ENCODE measurements around the gene CENPV.

- TF ChIP-seq SMAD1 (IDR thresholded peaks at IDR 0.05; ENCODE audit: low read depth, partially characterized antibody), result no peak
- TF ChIP-seq FOXM1 (IDR thresholded peaks at IDR 0.05; ENCODE audit: low read depth, low read length), result no peak
- TF ChIP-seq, protein P1, sequence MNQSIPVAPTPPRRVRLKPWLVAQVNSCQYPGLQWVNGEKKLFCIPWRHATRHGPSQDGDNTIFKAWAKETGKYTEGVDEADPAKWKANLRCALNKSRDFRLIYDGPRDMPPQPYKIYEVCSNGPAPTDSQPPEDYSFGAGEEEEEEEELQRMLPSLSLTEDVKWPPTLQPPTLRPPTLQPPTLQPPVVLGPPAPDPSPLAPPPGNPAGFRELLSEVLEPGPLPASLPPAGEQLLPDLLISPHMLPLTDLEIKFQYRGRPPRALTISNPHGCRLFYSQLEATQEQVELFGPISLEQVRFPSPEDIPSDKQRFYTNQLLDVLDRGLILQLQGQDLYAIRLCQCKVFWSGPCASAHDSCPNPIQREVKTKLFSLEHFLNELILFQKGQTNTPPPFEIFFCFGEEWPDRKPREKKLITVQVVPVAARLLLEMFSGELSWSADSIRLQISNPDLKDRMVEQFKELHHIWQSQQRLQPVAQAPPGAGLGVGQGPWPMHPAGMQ (IDR thresholded peaks at IDR 0.05; ENCODE audit: borderline replicate concordance), result no peak
- TF ChIP-seq CTCF (IDR thresholded peaks at IDR 0.05 in 2 of 3, conservative IDR thresholded peaks at IDR 0.05 in 1 of 3; ENCODE audit: control insufficient read depth in 2 of 3, extremely low read depth in 1 of 3, insufficient read depth in 1 of 3, low read depth in 3 of 3, low read length in 3 of 3), result no peak
- no peak for TF ChIP-seq ETV6 (conservative IDR thresholded peaks at IDR 0.05 in 1 of 2, IDR thresholded peaks at IDR 0.05 in 1 of 2; ENCODE audit: borderline replicate concordance in 1 of 2, low read depth in 1 of 2)
- TF ChIP-seq TCF7 (IDR thresholded peaks at IDR 0.05; ENCODE audit: borderline replicate concordance), result no peak
- no peak for TF ChIP-seq SIX5 (IDR thresholded peaks at IDR 0.05; ENCODE audit: low read depth, low read length, severe bottlenecking)
- no peak for TF ChIP-seq KDM1A (IDR thresholded peaks at IDR 0.05; ENCODE audit: borderline replicate concordance)
- TF ChIP-seq NFIC (IDR thresholded peaks at IDR 0.05; ENCODE audit: low read depth, low read length), result no peak
- no peak for TF ChIP-seq ESRRA (IDR thresholded peaks at IDR 0.05; ENCODE audit: low read length)
- TF ChIP-seq ZBTB33 (IDR thresholded peaks at IDR 0.05), result no peak
- no peak for TF ChIP-seq HDGF (IDR thresholded peaks at IDR 0.05)
Measured at GRCh38 chr17:16374146-16374938, 21.1 kb upstream of the CENPV start.
